CD4-positive, alpha-beta T cell treated with Interleukin-4 for 1 hour (primary cell): ENCODE data around the gene CDC40.
"Not testable (repeated sequence)": the region's sequence is repeated elsewhere in the genome, so short reads cannot be mapped to it uniquely, and the experiment has no call there.

Source experiments
- DNase-seq, 2 donors: peaks; one replicate each; pipeline ENCODE4 v3.0.0-alpha.2; 2020 to 2022

CDC40 gene

DNA sequence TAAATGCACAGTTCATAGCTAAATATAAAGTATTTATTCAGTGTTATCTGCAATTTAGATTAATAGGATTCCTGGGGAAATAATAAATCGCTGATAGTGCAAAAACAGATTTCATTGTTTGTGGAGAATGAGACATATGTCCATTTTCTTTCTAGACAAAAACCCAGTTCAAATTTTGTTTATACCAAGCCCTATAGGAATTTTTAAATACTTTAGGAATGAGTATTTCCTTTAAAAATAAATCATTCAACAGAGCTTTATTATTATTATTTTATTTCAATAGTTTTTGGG lies 91.5 kb downstream of the CDC40 start:
- no peak for DNase-seq

DNA sequence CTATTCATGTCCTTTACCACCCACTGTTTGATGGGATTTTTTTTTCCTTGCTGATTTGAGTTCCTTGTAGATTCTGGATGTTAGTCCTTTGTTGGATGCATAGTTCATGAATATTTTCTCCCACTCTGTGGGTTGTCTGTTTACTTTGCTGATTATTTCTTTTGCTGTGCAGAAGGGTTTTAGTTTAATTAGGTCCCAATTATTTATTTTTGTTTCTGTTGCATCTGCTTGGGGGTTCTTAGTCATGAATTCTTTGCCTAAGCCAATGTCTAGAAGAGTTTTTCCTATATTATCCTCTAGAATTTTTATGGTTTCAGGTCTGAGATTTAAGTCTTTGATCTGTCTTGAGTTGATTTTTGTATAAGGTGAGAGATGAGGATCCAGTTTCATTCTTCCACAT lies 92.6 kb downstream of the CDC40 start:
- not testable (repeated sequence) for DNase-seq

DNA sequence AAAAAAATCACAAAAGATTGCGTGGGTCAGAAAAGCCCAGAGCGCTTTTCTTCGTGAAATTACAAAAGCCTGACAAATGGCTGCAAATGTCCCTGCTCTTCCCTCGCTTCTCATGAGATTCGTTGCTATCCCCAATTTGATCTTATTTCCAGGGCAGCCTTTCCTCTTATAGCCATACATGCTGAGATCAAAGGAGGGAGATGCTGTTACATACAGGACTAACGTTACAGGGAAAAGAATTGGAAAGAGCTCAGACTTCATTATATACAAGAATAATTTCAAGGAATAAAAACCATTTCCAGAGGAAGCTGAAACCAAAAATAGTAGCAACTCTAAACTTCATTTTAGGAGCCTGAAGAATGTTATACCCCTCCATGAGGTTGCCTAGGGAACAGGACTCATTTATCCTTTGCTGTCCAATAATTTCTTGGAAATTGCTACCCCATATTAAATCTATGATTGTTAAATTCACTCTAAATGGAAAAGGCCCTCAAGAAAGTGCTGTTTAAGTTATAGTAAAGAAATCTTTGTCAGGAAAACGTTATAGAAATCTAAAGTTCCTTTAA lies 97.0 kb downstream of the CDC40 start:
- DNase-seq, result no peak
